Measurements from ENCODE around the gene CD300LB.
"Not testable (repeated sequence)": the region's sequence is repeated elsewhere in the genome, so short reads cannot be mapped to it uniquely, and the experiment has no call there.

Gene CD300LB

DNA sequence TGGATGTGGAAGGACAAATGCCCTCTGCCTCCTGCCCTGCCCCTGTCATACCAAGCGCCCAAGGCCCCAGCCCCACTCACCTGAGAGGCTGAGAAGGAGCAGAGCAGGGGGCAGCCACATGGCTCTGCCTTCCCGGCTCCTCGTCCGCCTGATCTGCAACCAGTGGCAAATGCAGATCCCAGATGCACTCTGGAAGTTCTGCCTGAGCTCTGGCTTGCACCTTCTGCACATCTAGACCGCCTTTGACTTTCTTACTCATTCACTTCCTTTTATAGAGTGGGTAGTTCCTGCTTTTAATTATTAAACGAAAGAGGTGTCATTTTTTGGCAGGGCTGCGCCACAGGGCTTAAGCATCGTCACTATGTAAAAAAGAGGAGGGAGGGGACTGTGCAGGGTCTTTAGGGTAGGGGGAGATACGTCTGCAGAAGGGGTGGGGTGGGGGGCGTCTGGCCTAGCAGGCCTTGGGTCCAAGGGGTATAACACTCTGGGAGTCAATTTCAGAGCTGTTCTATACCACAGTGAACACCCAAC lies at the start of gene CD300LB:
Gene CD300LB (minus strand): TSS at position 245 of the 531 bp plus-strand sequence. CDS start 125 bp downstream, at position 120.
- in situ Hi-C loops (cut with MboI; ENCODE audit: low sequenced_read_pairs), result no loop called here

DNA sequence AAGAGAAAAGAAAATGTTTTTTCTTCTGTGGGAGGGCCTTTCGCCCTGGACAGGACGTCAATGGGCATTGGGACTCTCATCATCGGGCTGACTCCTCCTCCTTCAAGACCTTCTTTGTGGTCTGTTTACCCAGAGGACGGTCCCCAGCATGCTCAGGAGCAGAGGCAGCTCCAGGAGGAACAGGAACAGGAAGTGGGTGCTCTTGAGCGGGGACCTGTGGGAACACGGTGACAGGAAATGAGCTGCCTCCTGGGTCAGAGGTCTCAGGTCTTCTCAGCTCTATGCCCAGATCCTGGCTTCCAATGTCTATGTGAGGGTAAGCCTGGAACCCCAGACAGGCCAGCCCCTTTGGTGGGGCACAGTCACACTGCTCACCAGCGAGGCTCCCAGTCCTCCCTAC lies 48.6 kb upstream of the CD300LB start:
- in situ Hi-C loops (cut with MboI; ENCODE audit: low sequenced_read_pairs), result no loop called here

GRCh38 chr17:74578979-74579378 lies 47.7 kb upstream of the CD300LB start:
- in situ Hi-C loops (cut with MboI; ENCODE audit: low sequenced_read_pairs), result no loop called here

DNA sequence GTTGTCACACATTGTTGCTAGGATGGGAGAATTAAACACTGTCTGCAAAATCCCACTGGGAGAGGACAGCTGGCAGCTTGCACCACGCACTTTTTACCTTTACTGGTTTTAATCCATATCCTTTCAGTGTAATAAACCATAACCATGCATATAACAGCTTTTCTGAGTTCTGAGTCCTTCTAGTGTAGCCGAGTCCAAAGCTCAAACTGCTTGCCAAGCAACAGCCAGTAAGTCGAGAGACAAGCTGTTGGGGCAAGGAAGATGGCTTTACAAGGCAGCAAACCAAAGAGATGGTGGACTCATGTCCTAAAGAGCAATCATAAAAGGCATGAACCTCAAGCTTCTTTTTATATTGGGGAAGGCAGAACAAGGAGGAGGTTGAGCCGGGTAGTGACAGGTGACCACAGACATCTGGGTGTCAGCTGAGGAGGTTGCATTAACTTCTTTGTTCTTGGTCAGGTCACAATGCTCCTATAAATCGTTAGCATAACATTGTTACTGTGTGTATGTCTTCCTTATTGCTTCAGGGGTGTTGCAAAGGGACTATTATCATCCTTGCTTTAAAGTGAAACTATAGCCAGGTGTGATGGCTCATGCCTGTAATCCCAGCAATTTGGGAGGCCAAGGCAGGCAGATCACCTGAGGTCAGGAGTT lies 43.3 kb upstream of the CD300LB start:
- in situ Hi-C loops (cut with MboI; ENCODE audit: low sequenced_read_pairs), result no loop called here

GRCh38 chr17:74573635-74574034 lies 42.4 kb upstream of the CD300LB start:
- in situ Hi-C loops (cut with MboI; ENCODE audit: low sequenced_read_pairs), result not testable (repeated sequence)

GRCh38 chr17:74573169-74573568 lies 41.9 kb upstream of the CD300LB start:
- in situ Hi-C loops (cut with MboI; ENCODE audit: low sequenced_read_pairs), result no loop called here

- in situ Hi-C loops (cut with MboI; ENCODE audit: low sequenced_read_pairs), result no loop called here
Measured at GRCh38 chr17:74571621-74572270, 40.5 kb upstream of the CD300LB start.

GRCh38 chr17:74569020-74570003 lies 38.0 kb upstream of the CD300LB start:
- in situ Hi-C loops (cut with MboI; ENCODE audit: low sequenced_read_pairs), result no loop called here

GRCh38 chr17:74568106-74568873 lies 37.0 kb upstream of the CD300LB start:
- in situ Hi-C loops (cut with MboI; ENCODE audit: low sequenced_read_pairs), result no loop called here

- in situ Hi-C loops (cut with MboI; ENCODE audit: low sequenced_read_pairs), result no loop called here
Measured at GRCh38 chr17:74567397-74567796, 36.1 kb upstream of the CD300LB start, which contains the start of gene CD300H. TSS of gene CD300H (minus strand) at chr17:74567509.

DNA sequence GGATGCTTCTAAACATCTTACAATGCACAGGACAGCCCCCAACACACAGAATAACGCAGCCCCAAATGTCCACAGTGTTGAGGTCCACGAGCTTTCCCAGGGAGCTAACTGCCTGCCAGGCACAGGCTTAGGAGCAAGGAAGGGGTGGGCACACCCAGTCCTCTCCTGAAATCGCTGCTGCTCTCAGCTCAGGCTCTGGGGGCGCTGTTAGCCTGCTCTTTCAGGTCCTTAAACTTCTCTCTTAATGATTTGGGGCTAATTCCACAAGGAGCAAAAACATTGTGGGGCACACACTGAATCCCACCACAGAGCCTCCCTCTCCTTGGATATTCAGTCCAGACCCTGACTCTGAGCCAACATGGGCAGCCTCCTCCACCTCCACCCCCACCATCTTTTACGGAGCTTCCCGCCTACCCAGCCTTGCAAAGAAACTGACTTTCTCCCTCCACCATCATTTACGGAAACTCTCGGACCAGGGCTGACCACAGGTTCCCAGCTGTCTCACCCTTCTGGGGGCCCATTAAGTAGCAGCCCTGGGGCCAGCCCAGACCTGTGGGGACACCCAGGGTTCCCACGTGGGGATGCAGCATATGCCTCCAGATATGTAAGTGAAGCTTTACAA lies 35.0 kb upstream of the CD300LB start:
- in situ Hi-C loops (cut with MboI; ENCODE audit: low sequenced_read_pairs), result no loop called here

DNA sequence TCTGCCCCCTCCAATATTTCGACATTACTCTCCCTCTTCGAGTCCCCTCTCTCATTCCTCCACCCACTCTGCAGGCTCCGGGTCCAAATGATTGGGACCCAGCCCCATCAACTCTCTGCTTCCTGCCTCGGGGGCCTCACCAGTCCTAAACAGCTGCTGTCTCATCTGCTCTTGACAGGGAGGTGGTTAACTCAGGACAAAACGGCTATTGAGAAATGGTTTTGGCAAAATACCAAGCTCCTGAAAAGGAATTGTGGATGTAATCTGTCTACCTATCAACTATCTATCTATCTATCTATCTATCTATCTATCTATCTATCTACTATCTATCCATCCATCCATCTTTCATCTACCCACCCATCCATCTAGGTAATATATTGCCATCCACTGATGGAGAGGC lies 33.9 kb upstream of the CD300LB start:
- in situ Hi-C loops (cut with MboI; ENCODE audit: low sequenced_read_pairs), result no loop called here

GRCh38 chr17:74563358-74563757 lies 32.1 kb upstream of the CD300LB start:
- in situ Hi-C loops (cut with MboI; ENCODE audit: low sequenced_read_pairs), result no loop called here

DNA sequence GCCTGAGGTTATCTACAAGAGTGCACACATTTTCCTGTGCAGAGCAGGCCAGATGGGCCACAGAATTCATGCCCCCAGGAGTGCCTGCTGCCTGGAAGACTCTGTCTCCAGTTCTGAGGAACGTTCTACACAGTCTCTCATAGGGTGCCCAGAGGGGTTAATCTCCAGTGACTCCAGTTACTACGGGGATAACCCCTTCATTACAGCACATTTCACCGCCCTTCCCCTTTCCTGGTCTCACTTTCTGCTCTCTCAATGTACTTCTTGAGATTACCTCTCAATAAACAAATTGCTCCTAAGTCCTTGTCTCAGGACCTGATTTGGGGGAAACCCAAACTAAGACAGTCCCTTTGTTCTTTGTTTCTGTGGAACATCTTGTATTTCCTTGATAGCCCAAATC lies 30.3 kb upstream of the CD300LB start:
- in situ Hi-C loops (cut with MboI; ENCODE audit: low sequenced_read_pairs), result no loop called here

DNA sequence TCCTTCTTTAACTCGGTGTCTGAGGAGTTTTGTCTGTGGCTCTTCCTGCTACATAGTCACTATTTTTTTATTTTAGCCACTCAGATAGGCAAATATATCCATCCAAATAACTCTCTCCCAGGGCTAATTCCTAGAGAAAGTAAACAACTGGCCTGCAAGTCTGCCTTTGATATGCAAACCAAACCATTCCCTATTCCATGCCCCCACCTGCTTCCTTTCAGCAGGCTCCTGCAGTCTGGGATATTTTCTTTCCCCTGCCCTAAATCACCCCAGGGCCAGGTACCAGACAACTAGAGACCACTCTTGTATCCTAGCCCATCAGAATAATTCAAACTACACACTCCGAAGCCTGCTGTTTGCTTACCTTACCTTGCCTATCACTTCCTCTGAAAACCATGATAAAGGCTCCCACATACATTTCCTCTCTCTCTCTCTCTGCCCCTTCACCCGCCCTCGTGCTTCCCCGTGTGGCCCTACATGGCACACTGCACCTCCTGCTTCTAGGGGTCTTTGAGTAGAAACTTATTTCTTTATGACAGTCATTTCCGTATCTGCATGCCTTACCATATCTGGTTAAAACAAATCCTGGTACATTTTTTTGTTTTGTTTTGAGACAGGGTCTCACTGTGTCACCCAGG lies 27.7 kb upstream of the CD300LB start:
- in situ Hi-C loops (cut with MboI; ENCODE audit: low sequenced_read_pairs), result no loop called here

- in situ Hi-C loops (cut with MboI; ENCODE audit: low sequenced_read_pairs), result not testable (repeated sequence)
Measured at GRCh38 chr17:74558402-74558801, 27.1 kb upstream of the CD300LB start.

DNA sequence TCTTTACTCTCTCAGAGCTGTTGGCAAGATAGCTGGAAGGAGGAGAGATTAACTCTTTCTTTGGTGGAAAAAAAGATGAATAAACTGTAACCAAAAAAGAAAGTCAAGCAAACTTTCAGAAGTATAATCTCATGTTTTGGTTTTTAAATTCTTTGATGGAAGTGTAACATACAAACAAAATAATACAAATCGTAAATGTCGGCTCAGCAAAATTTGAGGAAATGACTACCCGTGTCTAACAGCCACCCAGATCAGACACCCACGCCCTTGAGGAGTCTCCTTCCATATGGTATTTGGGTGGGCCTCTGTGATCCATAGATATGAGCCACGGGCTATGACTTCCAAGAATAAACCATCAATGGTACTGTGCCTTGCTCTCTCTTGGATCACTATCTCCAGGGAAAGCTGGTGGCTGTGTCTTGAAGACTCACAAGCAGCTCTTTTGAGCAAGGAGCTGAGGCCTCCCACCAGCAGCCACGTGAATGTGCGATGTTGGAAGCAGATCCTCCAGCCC lies 24.2 kb upstream of the CD300LB start:
- in situ Hi-C loops (cut with MboI; ENCODE audit: low sequenced_read_pairs), result no loop called here

GRCh38 chr17:74554909-74555308 lies 23.6 kb upstream of the CD300LB start:
- in situ Hi-C loops (cut with MboI; ENCODE audit: low sequenced_read_pairs), result no loop called here

DNA sequence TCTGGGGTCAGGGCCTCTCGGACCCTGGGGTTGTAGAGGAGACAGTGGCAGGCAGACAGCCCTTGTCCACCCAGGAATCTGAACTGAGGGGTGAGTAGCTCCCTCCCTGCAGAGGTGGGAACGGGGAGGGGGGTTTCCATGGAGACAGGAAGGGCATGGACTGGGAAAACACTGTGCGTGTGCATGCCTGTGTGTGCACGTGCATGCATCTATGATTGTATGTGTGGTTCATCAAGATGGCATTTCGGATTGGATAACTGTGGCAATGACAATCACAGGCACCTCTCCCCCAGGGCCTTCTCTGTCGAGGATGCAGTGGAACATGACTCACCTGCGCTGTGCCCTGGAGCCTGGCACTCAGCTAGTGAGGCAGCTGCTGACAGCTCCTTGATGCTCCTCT lies 20.8 kb upstream of the CD300LB start:
- in situ Hi-C loops (cut with MboI; ENCODE audit: low sequenced_read_pairs), result no loop called here

Data from HL-60/S4 treated with phorbol 12-myristate 13-acetate at 8.2 ng/mL for 4 days and 3 days (cell line).